Liver (tissue), 9 donors: Measurements from ENCODE around the gene TAMALIN. TPM values are rescaled to one million over a fixed set of nuclear protein-coding genes. Genes with fewer than 3 reads are reported as not detected.

ENCODE experiments used
- DNase-seq: peaks from one replicate; pipeline ENCODE4 v3.0.0-alpha.2; 2017; ENCODE audit warnings: low spot score
- H3K27ac ChIP-seq, 2 donors: one replicate each; pipeline ENCODE4 v1.7.0; 2013; ENCODE audit warnings: inconsistent platforms in 2 of 2, low read length in 2 of 2, control low read depth in 1 of 2, low read depth in 1 of 2, mild to moderate bottlenecking in 1 of 2
- H3K27me3 ChIP-seq, 4 donors: one replicate each; pipeline versions ENCODE4 v1.6.1 to v1.7.0; 2013; ENCODE audit warnings: low read length in 3 of 4, inconsistent platforms in 1 of 4, mild to moderate bottlenecking in 1 of 4, moderate library complexity in 1 of 4; ENCODE audit not compliant: control insufficient read depth in 4 of 4, insufficient read depth in 4 of 4
- H3K36me3 ChIP-seq, 4 donors: one replicate each; pipeline versions ENCODE4 v1.6.1 to v1.7.0; 2013; ENCODE audit warnings: low read length in 3 of 4, mild to moderate bottlenecking in 3 of 4, low read depth in 1 of 4, moderate library complexity in 1 of 4; ENCODE audit not compliant: control insufficient read depth in 4 of 4, insufficient read depth in 3 of 4
- H3K4me1 ChIP-seq, 4 donors: one replicate each; pipeline versions ENCODE4 v1.6.1 to v1.7.0; 2013; ENCODE audit warnings: low read length in 3 of 4, mild to moderate bottlenecking in 3 of 4, moderate library complexity in 1 of 4; ENCODE audit not compliant: control insufficient read depth in 4 of 4, insufficient read depth in 4 of 4
- H3K4me3 ChIP-seq, 3 donors: one replicate each; pipeline versions ENCODE4 v1.6.1 to v1.7.0; 2013; ENCODE audit warnings: low read length in 3 of 3, control low read depth in 1 of 3, low read depth in 1 of 3, mild to moderate bottlenecking in 1 of 3
- H3K9ac ChIP-seq, 2 donors: one replicate each; pipeline ENCODE4 v1.7.0; 2013; ENCODE audit warnings: low read length in 2 of 2, mild to moderate bottlenecking in 2 of 2, moderate library complexity in 2 of 2, control low read depth in 1 of 2, low read depth in 1 of 2
- H3K9me3 ChIP-seq, 4 donors: one replicate each; pipeline versions ENCODE4 v1.6.1 to v1.7.0; 2013; ENCODE audit warnings: low read length in 3 of 4; ENCODE audit not compliant: control insufficient read depth in 4 of 4
- EGR1 ChIP-seq, 2 donors: IDR thresholded peaks; 2 replicates each; pipeline ENCODE4 v1.6.1; 2016 to 2018; ENCODE audit warnings: antibody characterized with exemption in 2 of 2, low read depth in 2 of 2
- FOXA1 ChIP-seq: IDR thresholded peaks from 2 replicates; pipeline ENCODE4 v1.6.1; 2016; ENCODE audit warnings: antibody characterized with exemption
- FOXA2 ChIP-seq: IDR thresholded peaks from 2 replicates; pipeline ENCODE4 v1.6.1; 2016; ENCODE audit warnings: antibody characterized with exemption
- GABPA ChIP-seq, 2 donors: IDR thresholded peaks in 1 of 2; conservative IDR thresholded peaks in 1 of 2; 2 replicates each; pipeline ENCODE4 v1.6.1; 2016; ENCODE audit warnings: antibody characterized with exemption in 2 of 2, mild to moderate bottlenecking in 1 of 2, moderate library complexity in 1 of 2
- HNF4A ChIP-seq, 2 donors: conservative IDR thresholded peaks; 2 replicates each; pipeline ENCODE4 v1.6.1; 2016; ENCODE audit warnings: antibody characterized with exemption in 2 of 2, mild to moderate bottlenecking in 2 of 2
- HNF4G ChIP-seq: IDR thresholded peaks from 2 replicates; pipeline ENCODE4 v1.6.1; 2016; ENCODE audit warnings: antibody characterized with exemption
- JUND ChIP-seq, 2 donors: IDR thresholded peaks; 2 replicates each; pipeline ENCODE4 v1.6.1; 2016; ENCODE audit warnings: antibody characterized with exemption in 2 of 2
- MAX ChIP-seq: IDR thresholded peaks from 2 replicates; pipeline ENCODE4 v1.6.1; 2016; ENCODE audit warnings: antibody characterized with exemption
- NR2F2 ChIP-seq: IDR thresholded peaks from 2 replicates; pipeline ENCODE4 v1.6.1; 2016; ENCODE audit warnings: antibody characterized with exemption
- RAD21 ChIP-seq, 2 donors: IDR thresholded peaks; 2 replicates each; pipeline ENCODE4 v1.6.1; 2016; ENCODE audit warnings: antibody characterized with exemption in 2 of 2, mild to moderate bottlenecking in 2 of 2
- REST ChIP-seq: IDR thresholded peaks from 2 replicates; pipeline ENCODE4 v1.6.1; 2016; ENCODE audit warnings: antibody characterized with exemption, mild to moderate bottlenecking
- RXRA ChIP-seq, 2 donors: IDR thresholded peaks; 2 replicates each; pipeline ENCODE4 v1.6.1; 2017 to 2018; ENCODE audit warnings: antibody characterized with exemption in 2 of 2, mild to moderate bottlenecking in 1 of 2
- TAF1 ChIP-seq: conservative IDR thresholded peaks from 2 replicates; pipeline ENCODE4 v1.6.1; 2016; ENCODE audit warnings: antibody characterized with exemption, mild to moderate bottlenecking
- YY1 ChIP-seq: IDR thresholded peaks from 2 replicates; pipeline ENCODE4 v1.6.1; 2016; ENCODE audit warnings: antibody characterized with exemption, mild to moderate bottlenecking
- ZBTB33 ChIP-seq: IDR thresholded peaks from 2 replicates; pipeline ENCODE4 v1.6.1; 2016; ENCODE audit warnings: antibody characterized with exemption
- WGBS: extraction: QIAGEN DNeasy Blood & Tissue Kit; methylation state at CpG from one replicate; pipeline ENCODE4 v1.1.7; 2013; 5-methylcytosine and 5-hydroxymethylcytosine counted together
- polyA plus RNA-seq, 2 donors: library from polyadenylated mRNA; stranded (reverse) in 1 of 2; unstranded in 1 of 2; fragments of 200-250 nt in 1 of 2; fragments of >200 nt in 1 of 2; fragmentation: Nextera tagmentation in 1 of 2; extraction: Ambion mirVana in 1 of 2; gene quantifications; one replicate each; pipeline versions ENCODE4 v1.2.1 to v1.2.3, GENCODE V29; 2013 to 2015
- total RNA-seq, 2 donors: library from RNA; depleted of rRNA; stranded (reverse); fragments of >200 nt; gene quantifications; one replicate each; pipeline ENCODE4 v1.2.3, GENCODE V29; 2014
- TF ChIP-seq, protein P1 (sequence below): IDR thresholded peaks from 2 replicates; pipeline ENCODE4 v1.6.1; 2016; ENCODE audit warnings: antibody characterized with exemption
- donor health status: healthy.
- donor health status: healthy.
- donor health status: healthy.
- donor health status: healthy.
- donor health status: healthy.

Gene TAMALIN
- total and polyA plus RNA-seq, 4 donors, result 1.1 to 9.9 (median 2.5) TPM

DNA sequence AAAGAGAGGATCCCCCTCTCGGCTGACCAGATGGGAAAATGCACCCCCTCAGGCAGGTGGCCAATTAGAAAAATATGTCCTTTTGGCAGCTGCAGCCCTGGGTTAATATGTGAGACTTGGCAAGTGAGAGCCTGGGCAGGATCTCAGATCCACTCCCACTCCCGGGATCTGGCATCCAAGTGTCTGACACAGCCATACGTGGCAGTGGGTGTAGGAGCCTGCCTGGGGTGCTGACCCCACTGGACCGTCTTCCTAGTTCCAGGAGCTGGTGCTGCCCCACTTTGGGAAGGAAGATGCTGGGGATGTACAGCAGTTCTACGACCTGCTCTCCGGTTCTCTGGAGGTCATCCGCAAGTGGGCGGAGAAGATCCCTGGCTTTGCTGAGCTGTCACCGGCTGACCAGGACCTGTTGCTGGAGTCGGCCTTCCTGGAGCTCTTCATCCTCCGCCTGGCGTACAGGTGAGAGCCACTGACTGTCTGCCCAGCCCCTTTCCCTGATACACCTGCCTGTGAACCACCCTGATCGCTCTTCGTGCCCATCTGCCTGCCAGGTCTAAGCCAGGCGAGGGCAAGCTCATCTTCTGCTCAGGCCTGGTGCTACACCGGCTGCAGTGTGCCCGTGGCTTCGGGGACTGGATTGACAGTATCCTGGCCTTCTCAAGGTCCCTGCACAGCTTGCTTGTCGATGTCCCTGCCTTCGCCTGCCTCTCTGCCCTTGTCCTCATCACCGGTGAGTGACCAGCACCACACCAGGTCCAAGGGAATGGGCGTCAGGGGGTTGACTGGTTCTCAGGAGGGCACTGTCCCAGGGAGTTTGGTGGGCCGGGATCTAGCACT is 50.3 kb downstream of the TAMALIN start:
- no peak overlapping the region for H3K27ac ChIP-seq
- H3K27me3 ChIP-seq, result no peaks in the 10 kb centered on the region
- H3K36me3 ChIP-seq, result peaks cover 0 to 18% (median 3%) of the 10 kb centered on the region in 4 donors

GRCh38 chr12:52057638-52058576 is 51.2 kb downstream of the TAMALIN start:
- 94% methylated on average over 14 of the region's 14 CpGs for WGBS
- Histone ChIP-seq H3K27ac (no peak overlapping the region), H3K4me3 (no peak overlapping the region), H3K9ac (no peak overlapping the region), H3K9me3 (no peaks in the 10 kb centered on the region), H3K27me3 (no peaks in the 10 kb centered on the region), H3K4me1 (no peaks in the 10 kb centered on the region), H3K36me3 (peaks cover 0 to 18% (median 3%) of the 10 kb centered on the region in 4 donors)
- no peak for DNase-seq
- TF ChIP-seq, protein P1, sequence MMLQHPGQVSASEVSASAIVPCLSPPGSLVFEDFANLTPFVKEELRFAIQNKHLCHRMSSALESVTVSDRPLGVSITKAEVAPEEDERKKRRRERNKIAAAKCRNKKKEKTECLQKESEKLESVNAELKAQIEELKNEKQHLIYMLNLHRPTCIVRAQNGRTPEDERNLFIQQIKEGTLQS, result no peak
- TF ChIP-seq YY1 (no peak), HNF4A (conservative IDR thresholded peaks at IDR 0.05) (no peak), JUND (IDR thresholded peaks at IDR 0.05) (no peak), TAF1 (no peak), MAX (no peak), FOXA1 (no peak), HNF4G (no peak), RAD21 (IDR thresholded peaks at IDR 0.05) (no peak), REST (no peak), RXRA (IDR thresholded peaks at IDR 0.05) (no peak), NR2F2 (no peak), GABPA (IDR thresholded peaks at IDR 0.05 in 1 of 2, conservative IDR thresholded peaks at IDR 0.05 in 1 of 2) (no peak), ZBTB33 (no peak)

More for the DNA sequence above, 50.3 kb downstream of the TAMALIN start:
- WGBS, result 90% methylated on average over 23 of the region's 23 CpGs
- no peaks in the 10 kb centered on the region for H3K9me3 ChIP-seq
- TF ChIP-seq FOXA1 (no peak), TAF1 (no peak), JUND (IDR thresholded peaks at IDR 0.05) (no peak), MAX (no peak), YY1 (no peak), EGR1 (IDR thresholded peaks at IDR 0.05; ENCODE audit: low read depth in 2 of 2) (no peak), GABPA (IDR thresholded peaks at IDR 0.05 in 1 of 2, conservative IDR thresholded peaks at IDR 0.05 in 1 of 2) (no peak), ZBTB33 (no peak), FOXA2 (no peak), NR2F2 (no peak)
- no peak overlapping the region for H3K9ac ChIP-seq
- H3K4me1 ChIP-seq, result no peaks in the 10 kb centered on the region
- no peak overlapping the region for H3K4me3 ChIP-seq
- no peak for DNase-seq
